HepG2 (cell line): ENCODE measurements around the gene PRKCZ. TPM values are rescaled to one million over a fixed set of nuclear protein-coding genes. Genes with fewer than 3 reads are reported as not detected.

Experiments
- ATAC-seq: fragments of 200-7000 bp; cut with Tn5 transposase; 3 replicates; pipeline ENCODE4 v1.9.1; 2020; ENCODE audit warnings: mild to moderate bottlenecking, moderate library complexity
- BruUV-seq: library from RNA; stranded (reverse); fragments of 400-500 nt; replicated peaks from 2 replicates; lab custom pipeline; 2021; lab: Mats Ljungman, UMichigan
- CTCF ChIA-PET: fragments of 300-600 bp; formaldehyde crosslinking; extraction: SDS; loops from one replicate; lab custom pipeline; 2021; ENCODE audit warnings: low total read pairs, inconsistent platforms, low intra/inter-chr PET ratio; lab: Yijun Ruan, JAX
- POLR2A ChIA-PET: fragments of 350-600 bp; sonication (Branson Sonifier 250); formaldehyde crosslinking; loops from one replicate; lab custom pipeline; 2020; ENCODE audit warnings: antibody characterized with exemption, inconsistent platforms; lab: Yijun Ruan, JAX
- DNase-seq: peaks from one replicate; pipeline ENCODE4 v3.0.0-alpha.2; 2015; ENCODE audit warnings: low spot score
- FAIRE-seq: peaks from 3 replicates; lab custom pipeline; 2011; peaks lifted over from hg19 to GRCh38; lab: Jason Lieb, UNC
- H2AFZ ChIP-seq: one replicate; pipeline ENCODE4 v1.6.1; 2011; ENCODE audit warnings: low read length, inconsistent platforms
- H3K27ac ChIP-seq: fragments of 300-600 bp; 3 replicates; pipeline ENCODE4 v1.8.0; 2011; ENCODE audit warnings: mixed run types, mild to moderate bottlenecking, mixed read lengths, low read length, inconsistent platforms; ENCODE audit not compliant: insufficient read depth; ENCODE audit errors: extremely low read length
- H3K27me3 ChIP-seq, 2 experiments: fragments of 200-600 bp in 1 of 2; 2 replicates in 1 of 2; 3 replicates in 1 of 2; pipeline versions ENCODE4 v1.6.0 to v1.8.0; 2011; ENCODE audit warnings: low read length in 2 of 2, mild to moderate bottlenecking in 2 of 2, moderate library complexity in 2 of 2, inconsistent platforms in 1 of 2; ENCODE audit not compliant: insufficient read depth in 2 of 2, control insufficient read depth in 1 of 2
- H3K36me3 ChIP-seq, 2 experiments: fragments of 200-600 bp in 1 of 2; replicated peaks in 1 of 2; 2 replicates in 1 of 2; 3 replicates in 1 of 2; pipeline versions ENCODE4 v1.5.1 to v1.8.0; 2011; ENCODE audit warnings: low read length in 2 of 2, inconsistent platforms in 1 of 2; ENCODE audit not compliant: insufficient read depth in 2 of 2, control insufficient read depth in 1 of 2
- H3K4me1 ChIP-seq: 2 replicates; pipeline ENCODE4 v1.5.1; 2012; ENCODE audit warnings: low read length, inconsistent platforms; ENCODE audit not compliant: insufficient read depth
- H3K4me2 ChIP-seq: 2 replicates; pipeline ENCODE4 v1.6.0; 2011; ENCODE audit warnings: low read depth, low read length, inconsistent platforms
- H3K4me3 ChIP-seq, 3 experiments: fragments of 200-600 bp in 1 of 3; sonication (generic), shearing (Covaris generic) in 1 of 3; replicated peaks in 1 of 3; 2 replicates each; pipeline ENCODE4 v1.5.1; 2011 to 2016; ENCODE audit warnings: low read length in 3 of 3, inconsistent platforms in 2 of 3, low read depth in 2 of 3, mild to moderate bottlenecking in 2 of 3, control low read depth in 1 of 3, mixed read lengths in 1 of 3; ENCODE audit not compliant: insufficient read depth in 1 of 3
- H3K79me2 ChIP-seq: one replicate; pipeline ENCODE4 v1.6.1; 2011; ENCODE audit warnings: low read length, inconsistent platforms; ENCODE audit not compliant: insufficient read depth
- H3K9ac ChIP-seq: 2 replicates; pipeline ENCODE4 v1.6.0; 2011; ENCODE audit warnings: mild to moderate bottlenecking, low read depth, low read length, inconsistent platforms; ENCODE audit not compliant: insufficient read depth
- H3K9me3 ChIP-seq: 2 replicates; pipeline ENCODE4 v1.5.1; 2012; ENCODE audit warnings: mild to moderate bottlenecking, low read length
- H4K20me1 ChIP-seq: 2 replicates; pipeline ENCODE4 v1.6.0; 2011; ENCODE audit warnings: inconsistent platforms, mild to moderate bottlenecking, low read length, moderate library complexity; ENCODE audit not compliant: insufficient read depth
- ATAD3A ChIP-seq: sonication (generic); formaldehyde crosslinking; IDR thresholded peaks from 2 replicates; pipeline ENCODE4 v1.4.0; 2020; ENCODE audit warnings: missing genetic modification reagents
- EHMT2 ChIP-seq: fragments of 200-600 bp; sonication (generic); IDR thresholded peaks from 2 replicates; pipeline ENCODE4 v1.7.0; 2017; ENCODE audit warnings: antibody characterized with exemption, low read depth, low read length, borderline replicate concordance
- PRPF4 ChIP-seq: fragments of 200-400 bp; formaldehyde crosslinking; IDR thresholded peaks from 2 replicates; pipeline ENCODE4 v1.6.1; 2016; ENCODE audit warnings: low read length, low read depth; ENCODE audit not compliant: poor library complexity, severe bottlenecking
- SALL2 ChIP-seq: sonication (generic); formaldehyde crosslinking; IDR thresholded peaks from 2 replicates; pipeline ENCODE4 v1.8.1; 2023; ENCODE audit warnings: mild to moderate bottlenecking, missing genetic modification reagents, inconsistent platforms
- SMAD9 ChIP-seq: sonication (generic); formaldehyde crosslinking; IDR thresholded peaks from 2 replicates; pipeline ENCODE4 v1.5.1; 2020; ENCODE audit warnings: mild to moderate bottlenecking, missing genetic modification reagents
- ZNF136 ChIP-seq: sonication (generic); formaldehyde crosslinking; IDR thresholded peaks from 2 replicates; pipeline ENCODE4 v1.8.1; 2022; ENCODE audit warnings: low read depth, mild to moderate bottlenecking, moderate library complexity, missing genetic modification reagents
- ZNF264 ChIP-seq: sonication (generic); formaldehyde crosslinking; IDR thresholded peaks from 2 replicates; pipeline ENCODE4 v1.4.0; 2020; ENCODE audit warnings: missing genetic modification reagents
- WGBS: methylation state at CpG from one replicate; pipeline ENCODE4 v1.1.6; 2017; ENCODE audit warnings: low lambda C conversion rate; 5-methylcytosine and 5-hydroxymethylcytosine counted together
- in situ Hi-C: cut with HindIII; loops from 2 replicates; pipeline ENCODE4 v1.10.0; 2017; ENCODE audit warnings: low pct_unique_long_range_greater_than_20kb; ENCODE audit not compliant: extremely low pct_ligation_motif_present
- intact Hi-C: fragments of 100-400 bp; cut with micrococcal nuclease; formaldehyde crosslinking; loops from one replicate; pipeline ENCODE4 v1.10.0; 2022; ENCODE audit not compliant: unreplicated experiment
- polyA plus RNA-seq, 8 experiments: library from polyadenylated mRNA; depleted of rRNA in 3 of 8; stranded (reverse) in 7 of 8; unstranded in 1 of 8; fragments of >200 nt; fragmentation: Illumina TruSeq in 4 of 8; extraction: Trizol in 4 of 8; gene quantifications; 2 replicates each; pipeline versions ENCODE4 v1.2.1 to v1.2.3, GENCODE V29; 2011 to 2016; ENCODE audit warnings: low read depth in 4 of 8, missing spikeins in 1 of 8, mixed read lengths in 1 of 8; ENCODE audit not compliant: insufficient read depth in 1 of 8
- total RNA-seq, 5 experiments: library from RNA; depleted of rRNA; stranded (reverse); fragments of >200 nt; fragmentation: Illumina TruSeq; extraction: Trizol; gene quantifications; 2 replicates each; pipeline ENCODE4 v1.2.3, GENCODE V29; 2016; ENCODE audit warnings: low read depth in 1 of 5
- TF ChIP-seq, protein P1 (sequence below): sonication (generic); formaldehyde crosslinking; IDR thresholded peaks from 2 replicates; pipeline ENCODE4 v1.5.0; 2020; ENCODE audit warnings: mild to moderate bottlenecking, missing genetic modification reagents, borderline replicate concordance
- TF ChIP-seq, protein P2 (sequence below): sonication (generic); formaldehyde crosslinking; IDR thresholded peaks from 2 replicates; pipeline ENCODE4 v1.4.0; 2020; ENCODE audit warnings: mild to moderate bottlenecking, missing genetic modification reagents

PRKCZ gene
- total and polyA plus RNA-seq, 2 of the 13 experiments (the other 11 are each of a cell fraction or from before 2014, with no cell fraction given) = 34.7 to 85.2 TPM

DNA sequence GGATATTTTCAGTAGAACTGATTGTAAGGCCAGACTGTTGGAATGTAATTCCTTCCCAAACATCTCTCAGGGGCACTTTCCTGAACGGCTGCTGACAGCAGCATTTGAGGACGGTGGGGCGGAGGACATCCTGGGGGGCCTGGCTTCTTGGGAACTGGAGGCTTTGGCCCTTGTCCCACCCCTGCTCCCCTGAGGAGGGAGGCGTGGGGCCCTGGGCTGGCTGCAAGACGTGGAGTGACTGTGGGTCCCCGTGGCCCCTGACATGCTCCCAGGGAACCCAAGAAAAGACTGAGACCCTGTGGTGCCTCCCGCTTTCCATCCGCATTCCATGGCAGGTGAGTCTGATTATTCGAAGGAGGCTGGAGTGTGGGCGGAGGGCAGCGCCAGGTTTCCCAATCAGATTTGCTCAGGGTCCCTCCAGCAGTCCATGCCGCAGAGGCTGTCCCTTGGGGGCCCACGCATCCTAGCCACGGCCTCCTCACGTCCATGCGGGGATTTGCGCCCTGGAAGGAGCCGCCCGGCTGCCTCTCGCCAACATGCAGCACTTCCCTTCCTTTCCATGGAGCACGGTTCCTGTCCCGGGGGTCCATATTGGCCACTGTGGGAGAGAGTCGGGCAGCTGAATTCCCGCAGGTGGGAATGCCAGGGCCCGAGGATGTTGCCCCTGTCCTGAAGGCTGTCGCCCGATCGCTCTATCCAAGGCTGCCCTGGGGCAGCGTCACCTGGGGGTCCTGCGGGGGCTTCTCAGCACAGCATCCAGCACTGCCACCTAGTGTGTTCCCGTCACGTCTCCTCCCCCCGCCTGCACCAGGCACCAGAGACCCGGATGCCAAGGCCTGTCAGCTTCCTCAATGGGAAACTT lies 75.4 kb downstream of the PRKCZ start:
- 94% methylated on average over 9 of the region's 34 CpGs for WGBS
- POLR2A ChIA-PET = no interaction called here
- no peak for DNase-seq
- TF ChIP-seq EHMT2 (no peak), SMAD9 (CRISPR knock-in tag) (no peak), ZNF136 (CRISPR knock-in tag) (no peak), ATAD3A (CRISPR knock-in tag) (no peak), SALL2 (CRISPR knock-in tag) (no peak), ZNF264 (CRISPR knock-in tag) (no peak), PRPF4 (no peak)
- TF ChIP-seq, protein P1, sequence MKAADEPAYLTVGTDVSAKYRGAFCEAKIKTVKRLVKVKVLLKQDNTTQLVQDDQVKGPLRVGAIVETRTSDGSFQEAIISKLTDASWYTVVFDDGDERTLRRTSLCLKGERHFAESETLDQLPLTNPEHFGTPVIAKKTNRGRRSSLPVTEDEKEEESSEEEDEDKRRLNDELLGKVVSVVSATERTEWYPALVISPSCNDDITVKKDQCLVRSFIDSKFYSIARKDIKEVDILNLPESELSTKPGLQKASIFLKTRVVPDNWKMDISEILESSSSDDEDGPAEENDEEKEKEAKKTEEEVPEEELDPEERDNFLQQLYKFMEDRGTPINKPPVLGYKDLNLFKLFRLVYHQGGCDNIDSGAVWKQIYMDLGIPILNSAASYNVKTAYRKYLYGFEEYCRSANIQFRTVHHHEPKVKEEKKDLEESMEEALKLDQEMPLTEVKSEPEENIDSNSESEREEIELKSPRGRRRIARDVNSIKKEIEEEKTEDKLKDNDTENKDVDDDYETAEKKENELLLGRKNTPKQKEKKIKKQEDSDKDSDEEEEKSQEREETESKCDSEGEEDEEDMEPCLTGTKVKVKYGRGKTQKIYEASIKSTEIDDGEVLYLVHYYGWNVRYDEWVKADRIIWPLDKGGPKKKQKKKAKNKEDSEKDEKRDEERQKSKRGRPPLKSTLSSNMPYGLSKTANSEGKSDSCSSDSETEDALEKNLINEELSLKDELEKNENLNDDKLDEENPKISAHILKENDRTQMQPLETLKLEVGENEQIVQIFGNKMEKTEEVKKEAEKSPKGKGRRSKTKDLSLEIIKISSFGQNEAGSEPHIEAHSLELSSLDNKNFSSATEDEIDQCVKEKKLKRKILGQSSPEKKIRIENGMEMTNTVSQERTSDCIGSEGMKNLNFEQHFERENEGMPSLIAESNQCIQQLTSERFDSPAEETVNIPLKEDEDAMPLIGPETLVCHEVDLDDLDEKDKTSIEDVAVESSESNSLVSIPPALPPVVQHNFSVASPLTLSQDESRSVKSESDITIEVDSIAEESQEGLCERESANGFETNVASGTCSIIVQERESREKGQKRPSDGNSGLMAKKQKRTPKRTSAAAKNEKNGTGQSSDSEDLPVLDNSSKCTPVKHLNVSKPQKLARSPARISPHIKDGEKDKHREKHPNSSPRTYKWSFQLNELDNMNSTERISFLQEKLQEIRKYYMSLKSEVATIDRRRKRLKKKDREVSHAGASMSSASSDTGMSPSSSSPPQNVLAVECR (CRISPR knock-in tag) = no peak
- TF ChIP-seq, protein P2, sequence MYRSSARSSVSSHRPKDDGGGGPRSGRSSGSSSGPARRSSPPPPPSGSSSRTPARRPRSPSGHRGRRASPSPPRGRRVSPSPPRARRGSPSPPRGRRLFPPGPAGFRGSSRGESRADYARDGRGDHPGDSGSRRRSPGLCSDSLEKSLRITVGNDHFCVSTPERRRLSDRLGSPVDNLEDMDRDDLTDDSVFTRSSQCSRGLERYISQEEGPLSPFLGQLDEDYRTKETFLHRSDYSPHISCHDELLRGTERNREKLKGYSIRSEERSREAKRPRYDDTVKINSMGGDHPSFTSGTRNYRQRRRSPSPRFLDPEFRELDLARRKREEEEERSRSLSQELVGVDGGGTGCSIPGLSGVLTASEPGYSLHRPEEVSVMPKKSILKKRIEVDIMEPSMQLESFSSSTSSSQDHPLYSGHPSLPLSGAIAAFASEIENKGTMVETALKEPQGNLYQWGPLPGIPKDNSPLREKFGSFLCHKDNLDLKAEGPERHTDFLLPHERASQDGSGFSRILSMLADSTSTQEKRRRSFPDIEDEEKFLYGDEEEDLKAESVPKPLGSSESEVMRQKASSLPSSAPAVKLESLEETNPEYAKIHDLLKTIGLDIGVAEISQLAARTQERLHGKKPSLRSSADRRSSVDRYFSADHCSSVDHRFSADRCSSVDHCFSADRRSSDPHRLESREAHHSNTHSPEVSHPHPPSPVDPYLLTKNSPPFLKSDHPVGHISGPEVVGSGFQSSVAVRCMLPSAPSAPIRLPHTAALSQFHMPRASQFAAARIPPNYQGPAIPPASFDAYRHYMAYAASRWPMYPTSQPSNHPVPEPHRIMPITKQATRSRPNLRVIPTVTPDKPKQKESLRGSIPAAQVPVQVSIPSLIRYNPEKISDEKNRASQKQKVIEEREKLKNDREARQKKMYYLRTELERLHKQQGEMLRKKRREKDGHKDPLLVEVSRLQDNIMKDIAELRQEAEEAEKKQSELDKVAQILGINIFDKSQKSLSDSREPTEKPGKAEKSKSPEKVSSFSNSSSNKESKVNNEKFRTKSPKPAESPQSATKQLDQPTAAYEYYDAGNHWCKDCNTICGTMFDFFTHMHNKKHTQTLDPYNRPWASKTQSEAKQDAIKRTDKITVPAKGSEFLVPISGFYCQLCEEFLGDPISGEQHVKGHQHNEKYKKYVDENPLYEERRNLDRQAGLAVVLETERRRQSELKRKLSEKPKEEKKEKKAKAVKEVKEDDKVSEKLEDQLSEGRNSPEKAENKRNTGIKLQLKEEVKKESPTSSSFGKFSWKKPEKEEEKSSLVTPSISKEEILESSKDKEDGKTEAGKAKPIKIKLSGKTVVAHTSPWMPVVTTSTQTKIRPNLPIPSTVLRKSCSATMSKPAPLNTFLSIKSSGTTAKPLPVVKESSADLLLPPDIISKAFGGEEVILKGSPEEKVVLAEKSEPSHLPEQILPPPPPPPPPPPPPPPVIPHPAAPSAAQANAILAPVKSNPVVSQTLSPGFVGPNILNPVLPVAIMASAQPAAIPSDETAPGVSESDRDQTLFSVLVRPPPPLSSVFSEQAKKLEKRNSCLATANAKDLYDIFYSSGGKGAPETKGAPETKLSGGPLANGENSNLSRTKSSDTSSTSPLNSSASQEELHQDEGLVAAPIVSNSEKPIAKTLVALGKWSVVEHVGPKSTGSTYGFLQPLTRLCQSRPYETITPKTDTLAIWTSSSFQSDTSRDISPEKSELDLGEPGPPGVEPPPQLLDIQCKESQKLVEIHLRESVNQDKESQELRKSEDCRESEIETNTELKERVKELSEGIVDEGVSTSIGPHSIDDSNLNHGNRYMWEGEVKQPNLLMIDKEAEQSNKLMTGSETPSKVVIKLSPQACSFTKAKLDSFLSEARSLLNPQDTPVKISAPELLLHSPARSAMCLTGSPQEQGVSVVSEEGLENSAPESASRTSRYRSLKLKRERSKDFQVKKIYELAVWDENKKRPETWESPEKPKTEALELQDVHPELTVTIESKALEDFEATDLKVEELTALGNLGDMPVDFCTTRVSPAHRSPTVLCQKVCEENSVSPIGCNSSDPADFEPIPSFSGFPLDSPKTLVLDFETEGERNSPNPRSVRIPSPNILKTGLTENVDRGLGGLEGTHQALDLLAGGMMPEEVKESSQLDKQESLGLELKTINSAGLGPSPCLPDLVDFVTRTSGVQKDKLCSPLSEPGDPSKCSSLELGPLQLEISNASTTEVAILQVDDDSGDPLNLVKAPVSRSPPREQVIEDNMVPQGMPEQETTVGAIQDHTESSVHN (CRISPR knock-in tag) = no peak

More for the DNA sequence above, 75.4 kb downstream of the PRKCZ start:
- BruUV-seq = no TSS peak
- H3K79me2 ChIP-seq = no peaks in the 10 kb centered on the region
- no peak overlapping the region for H3K4me3 ChIP-seq
- intact Hi-C loops (no loop called here), in situ Hi-C loops (no loop called here)
- no peak for ATAC-seq
- H3K9me3 ChIP-seq = no peaks in the 10 kb centered on the region
- H3K4me2 ChIP-seq = no peak overlapping the region
- H3K27ac ChIP-seq = no peak overlapping the region
- no peak overlapping the region for H2AFZ ChIP-seq
- H3K27me3 ChIP-seq = no peaks in the 10 kb centered on the region
- no peaks in the 10 kb centered on the region for H3K4me1 ChIP-seq
- H3K36me3 ChIP-seq = no peaks in the 10 kb centered on the region
- H3K9ac ChIP-seq = no peak overlapping the region
- no peak for FAIRE-seq
- no peaks in the 10 kb centered on the region for H4K20me1 ChIP-seq
- CTCF ChIA-PET = no interaction called here
